Liver (tissue), 9 donors: Measurements from ENCODE around the gene FHDC1. TPM values are rescaled to one million over a fixed set of nuclear protein-coding genes. Genes with fewer than 3 reads are reported as not detected.

Experiments used
- DNase-seq: peaks from one replicate; pipeline ENCODE4 v3.0.0-alpha.2; 2017; ENCODE audit warnings: low spot score
- H3K27ac ChIP-seq, 2 donors: one replicate each; pipeline ENCODE4 v1.7.0; 2013; ENCODE audit warnings: inconsistent platforms in 2 of 2, low read length in 2 of 2, control low read depth in 1 of 2, low read depth in 1 of 2, mild to moderate bottlenecking in 1 of 2
- H3K27me3 ChIP-seq, 4 donors: one replicate each; pipeline versions ENCODE4 v1.6.1 to v1.7.0; 2013; ENCODE audit warnings: low read length in 3 of 4, inconsistent platforms in 1 of 4, mild to moderate bottlenecking in 1 of 4, moderate library complexity in 1 of 4; ENCODE audit not compliant: control insufficient read depth in 4 of 4, insufficient read depth in 4 of 4
- H3K36me3 ChIP-seq, 4 donors: one replicate each; pipeline versions ENCODE4 v1.6.1 to v1.7.0; 2013; ENCODE audit warnings: low read length in 3 of 4, mild to moderate bottlenecking in 3 of 4, low read depth in 1 of 4, moderate library complexity in 1 of 4; ENCODE audit not compliant: control insufficient read depth in 4 of 4, insufficient read depth in 3 of 4
- H3K4me1 ChIP-seq, 4 donors: one replicate each; pipeline versions ENCODE4 v1.6.1 to v1.7.0; 2013; ENCODE audit warnings: low read length in 3 of 4, mild to moderate bottlenecking in 3 of 4, moderate library complexity in 1 of 4; ENCODE audit not compliant: control insufficient read depth in 4 of 4, insufficient read depth in 4 of 4
- H3K4me3 ChIP-seq, 3 donors: one replicate each; pipeline versions ENCODE4 v1.6.1 to v1.7.0; 2013; ENCODE audit warnings: low read length in 3 of 3, control low read depth in 1 of 3, low read depth in 1 of 3, mild to moderate bottlenecking in 1 of 3
- H3K9ac ChIP-seq, 2 donors: one replicate each; pipeline ENCODE4 v1.7.0; 2013; ENCODE audit warnings: low read length in 2 of 2, mild to moderate bottlenecking in 2 of 2, moderate library complexity in 2 of 2, control low read depth in 1 of 2, low read depth in 1 of 2
- H3K9me3 ChIP-seq, 4 donors: one replicate each; pipeline versions ENCODE4 v1.6.1 to v1.7.0; 2013; ENCODE audit warnings: low read length in 3 of 4; ENCODE audit not compliant: control insufficient read depth in 4 of 4
- ATF3 ChIP-seq: IDR thresholded peaks from 2 replicates; pipeline ENCODE4 v1.6.1; 2016; ENCODE audit warnings: antibody characterized with exemption
- CTCF ChIP-seq: fragments of 150-350 bp; IDR thresholded peaks from 2 replicates; pipeline ENCODE4 v1.5.1; 2017; ENCODE audit warnings: improper control_type of control experiment, low read depth, low read length; ENCODE audit not compliant: missing input control
- EGR1 ChIP-seq, 2 donors: IDR thresholded peaks; 2 replicates each; pipeline ENCODE4 v1.6.1; 2016 to 2018; ENCODE audit warnings: antibody characterized with exemption in 2 of 2, low read depth in 2 of 2
- FOXA1 ChIP-seq: IDR thresholded peaks from 2 replicates; pipeline ENCODE4 v1.6.1; 2016; ENCODE audit warnings: antibody characterized with exemption
- FOXA2 ChIP-seq: IDR thresholded peaks from 2 replicates; pipeline ENCODE4 v1.6.1; 2016; ENCODE audit warnings: antibody characterized with exemption
- GABPA ChIP-seq, 2 donors: IDR thresholded peaks in 1 of 2; conservative IDR thresholded peaks in 1 of 2; 2 replicates each; pipeline ENCODE4 v1.6.1; 2016; ENCODE audit warnings: antibody characterized with exemption in 2 of 2, mild to moderate bottlenecking in 1 of 2, moderate library complexity in 1 of 2
- HNF4A ChIP-seq, 2 donors: conservative IDR thresholded peaks; 2 replicates each; pipeline ENCODE4 v1.6.1; 2016; ENCODE audit warnings: antibody characterized with exemption in 2 of 2, mild to moderate bottlenecking in 2 of 2
- HNF4G ChIP-seq: IDR thresholded peaks from 2 replicates; pipeline ENCODE4 v1.6.1; 2016; ENCODE audit warnings: antibody characterized with exemption
- JUND ChIP-seq, 2 donors: IDR thresholded peaks; 2 replicates each; pipeline ENCODE4 v1.6.1; 2016; ENCODE audit warnings: antibody characterized with exemption in 2 of 2
- MAX ChIP-seq: IDR thresholded peaks from 2 replicates; pipeline ENCODE4 v1.6.1; 2016; ENCODE audit warnings: antibody characterized with exemption
- NR2F2 ChIP-seq: IDR thresholded peaks from 2 replicates; pipeline ENCODE4 v1.6.1; 2016; ENCODE audit warnings: antibody characterized with exemption
- RAD21 ChIP-seq, 2 donors: IDR thresholded peaks; 2 replicates each; pipeline ENCODE4 v1.6.1; 2016; ENCODE audit warnings: antibody characterized with exemption in 2 of 2, mild to moderate bottlenecking in 2 of 2
- RXRA ChIP-seq, 2 donors: IDR thresholded peaks; 2 replicates each; pipeline ENCODE4 v1.6.1; 2017 to 2018; ENCODE audit warnings: antibody characterized with exemption in 2 of 2, mild to moderate bottlenecking in 1 of 2
- TAF1 ChIP-seq: conservative IDR thresholded peaks from 2 replicates; pipeline ENCODE4 v1.6.1; 2016; ENCODE audit warnings: antibody characterized with exemption, mild to moderate bottlenecking
- YY1 ChIP-seq: IDR thresholded peaks from 2 replicates; pipeline ENCODE4 v1.6.1; 2016; ENCODE audit warnings: antibody characterized with exemption, mild to moderate bottlenecking
- ZBTB33 ChIP-seq: IDR thresholded peaks from 2 replicates; pipeline ENCODE4 v1.6.1; 2016; ENCODE audit warnings: antibody characterized with exemption
- WGBS: extraction: QIAGEN DNeasy Blood & Tissue Kit; methylation state at CpG from one replicate; pipeline ENCODE4 v1.1.7; 2013; 5-methylcytosine and 5-hydroxymethylcytosine counted together
- polyA plus RNA-seq, 2 donors: library from polyadenylated mRNA; stranded (reverse) in 1 of 2; unstranded in 1 of 2; fragments of 200-250 nt in 1 of 2; fragments of >200 nt in 1 of 2; fragmentation: Nextera tagmentation in 1 of 2; extraction: Ambion mirVana in 1 of 2; gene quantifications; one replicate each; pipeline versions ENCODE4 v1.2.1 to v1.2.3, GENCODE V29; 2013 to 2015
- total RNA-seq, 2 donors: library from RNA; depleted of rRNA; stranded (reverse); fragments of >200 nt; gene quantifications; one replicate each; pipeline ENCODE4 v1.2.3, GENCODE V29; 2014
- TF ChIP-seq, protein P1 (sequence below): IDR thresholded peaks from 2 replicates; pipeline ENCODE4 v1.6.1; 2016; ENCODE audit warnings: antibody characterized with exemption, mild to moderate bottlenecking
- donor health status: healthy.
- donor health status: healthy.
- donor health status: healthy.
- donor health status: healthy.
- donor health status: healthy.

The FHDC1 gene
- total and polyA plus RNA-seq, 4 donors: 0.06 to 33.0 (median 0.11) TPM

DNA sequence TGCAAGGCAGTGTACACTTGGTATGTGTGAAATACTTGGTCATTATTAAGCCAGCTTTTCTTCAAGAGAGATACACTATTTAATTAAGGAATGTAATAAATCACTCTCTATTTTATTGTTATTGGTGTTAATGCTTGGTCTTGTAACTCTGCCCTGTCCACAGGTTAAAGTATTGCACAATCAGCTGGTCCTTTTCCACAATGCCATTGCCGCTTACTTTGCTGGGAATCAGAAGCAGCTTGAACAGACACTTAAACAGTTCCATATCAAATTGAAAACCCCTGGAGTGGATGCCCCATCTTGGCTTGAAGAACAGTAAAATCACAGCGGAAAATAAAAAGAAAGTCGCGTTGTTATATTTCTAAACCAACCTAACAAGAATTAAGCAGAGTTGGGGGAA lies 26.2 kb upstream of the FHDC1 start:
- Histone ChIP-seq H3K9me3 (no peaks in the 10 kb centered on the region), H3K4me3 (no peak overlapping the region), H3K27ac (no peak overlapping the region), H3K4me1 (no peaks in the 10 kb centered on the region), H3K9ac (no peak overlapping the region), H3K27me3 (no peaks in the 10 kb centered on the region), H3K36me3 (peaks cover 0 to 4% (median 2%) of the 10 kb centered on the region in 4 donors)
- TF ChIP-seq JUND (IDR thresholded peaks at IDR 0.05) (no peak), RXRA (IDR thresholded peaks at IDR 0.05) (no peak), HNF4A (conservative IDR thresholded peaks at IDR 0.05) (peak; percentile 29 to 31), ATF3 (no peak)
- WGBS: 89% methylated on average over 4 of the region's 4 CpGs
- DNase-seq: no peak

DNA sequence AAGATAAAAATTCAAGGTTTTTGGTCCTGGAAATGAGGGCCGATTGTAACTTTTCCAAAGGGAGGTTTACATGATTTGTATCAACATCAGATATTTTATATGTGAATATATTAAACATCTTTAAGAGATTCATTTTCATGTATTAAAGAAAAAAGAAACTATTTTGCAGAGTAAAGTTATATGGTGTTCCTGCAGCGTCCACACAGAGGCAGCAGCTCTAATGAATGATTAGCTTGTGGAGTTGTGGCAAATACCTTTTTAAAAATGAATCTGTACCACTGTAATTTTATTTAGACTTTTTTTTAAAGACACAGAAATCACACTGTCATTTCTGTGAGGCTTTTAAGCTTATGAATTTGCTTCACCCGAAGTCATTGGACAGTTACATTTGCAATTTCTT lies 25.6 kb upstream of the FHDC1 start:
- no peak for DNase-seq
- H3K9me3 ChIP-seq: no peaks in the 10 kb centered on the region
- peaks cover 0 to 4% (median 2%) of the 10 kb centered on the region in 4 donors for H3K36me3 ChIP-seq
- no peak overlapping the region for H3K4me3 ChIP-seq
- TF ChIP-seq YY1 (no peak), HNF4A (conservative IDR thresholded peaks at IDR 0.05) (no peak), JUND (IDR thresholded peaks at IDR 0.05) (no peak), FOXA1 (no peak), RAD21 (IDR thresholded peaks at IDR 0.05) (no peak), ZBTB33 (no peak), CTCF (no peak), EGR1 (IDR thresholded peaks at IDR 0.05; ENCODE audit: low read depth in 2 of 2) (no peak), NR2F2 (no peak), RXRA (IDR thresholded peaks at IDR 0.05) (no peak), FOXA2 (no peak), HNF4G (no peak), GABPA (IDR thresholded peaks at IDR 0.05 in 1 of 2, conservative IDR thresholded peaks at IDR 0.05 in 1 of 2) (no peak), TAF1 (no peak), MAX (no peak)
- TF ChIP-seq, protein P1, sequence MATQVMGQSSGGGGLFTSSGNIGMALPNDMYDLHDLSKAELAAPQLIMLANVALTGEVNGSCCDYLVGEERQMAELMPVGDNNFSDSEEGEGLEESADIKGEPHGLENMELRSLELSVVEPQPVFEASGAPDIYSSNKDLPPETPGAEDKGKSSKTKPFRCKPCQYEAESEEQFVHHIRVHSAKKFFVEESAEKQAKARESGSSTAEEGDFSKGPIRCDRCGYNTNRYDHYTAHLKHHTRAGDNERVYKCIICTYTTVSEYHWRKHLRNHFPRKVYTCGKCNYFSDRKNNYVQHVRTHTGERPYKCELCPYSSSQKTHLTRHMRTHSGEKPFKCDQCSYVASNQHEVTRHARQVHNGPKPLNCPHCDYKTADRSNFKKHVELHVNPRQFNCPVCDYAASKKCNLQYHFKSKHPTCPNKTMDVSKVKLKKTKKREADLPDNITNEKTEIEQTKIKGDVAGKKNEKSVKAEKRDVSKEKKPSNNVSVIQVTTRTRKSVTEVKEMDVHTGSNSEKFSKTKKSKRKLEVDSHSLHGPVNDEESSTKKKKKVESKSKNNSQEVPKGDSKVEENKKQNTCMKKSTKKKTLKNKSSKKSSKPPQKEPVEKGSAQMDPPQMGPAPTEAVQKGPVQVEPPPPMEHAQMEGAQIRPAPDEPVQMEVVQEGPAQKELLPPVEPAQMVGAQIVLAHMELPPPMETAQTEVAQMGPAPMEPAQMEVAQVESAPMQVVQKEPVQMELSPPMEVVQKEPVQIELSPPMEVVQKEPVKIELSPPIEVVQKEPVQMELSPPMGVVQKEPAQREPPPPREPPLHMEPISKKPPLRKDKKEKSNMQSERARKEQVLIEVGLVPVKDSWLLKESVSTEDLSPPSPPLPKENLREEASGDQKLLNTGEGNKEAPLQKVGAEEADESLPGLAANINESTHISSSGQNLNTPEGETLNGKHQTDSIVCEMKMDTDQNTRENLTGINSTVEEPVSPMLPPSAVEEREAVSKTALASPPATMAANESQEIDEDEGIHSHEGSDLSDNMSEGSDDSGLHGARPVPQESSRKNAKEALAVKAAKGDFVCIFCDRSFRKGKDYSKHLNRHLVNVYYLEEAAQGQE: no peak
- H3K9ac ChIP-seq: no peak overlapping the region
- H3K27ac ChIP-seq: no peak overlapping the region
- WGBS: 81% methylated on average over 3 of the region's 3 CpGs
- no peaks in the 10 kb centered on the region for H3K4me1 ChIP-seq
- H3K27me3 ChIP-seq: no peaks in the 10 kb centered on the region
